Measurements from ENCODE around the gene FNBP1. TPM values are rescaled to one million over a fixed set of nuclear protein-coding genes. Genes with fewer than 3 reads are reported as not detected.

Gene FNBP1
- polyA plus RNA-seq, 3 donors: 37.6 to 60.7 (median 51.4) TPM

GRCh38 chr9:130029223-130029973 lies 13.6 kb downstream of the FNBP1 start:
- H3K27me3 Mint-ChIP-seq (ENCODE audit: low read depth in 3 of 3): no peaks in the 10 kb centered on the region
- Histone ChIP-seq H3K9ac (ENCODE audit: insufficient read depth, low read length, poor library complexity, severe bottlenecking) (no peak overlapping the region), H3K27me3 (ENCODE audit: control insufficient read depth in 2 of 2, insufficient read depth in 2 of 2, low read length in 2 of 2) (no peaks in the 10 kb centered on the region), H4K20me1 (ENCODE audit: insufficient read depth, low read length) (peaks cover 95% of the 10 kb centered on the region), H3K27ac (ENCODE audit: low read depth in 1 of 2, low read length in 2 of 2) (peak overlapping the region; percentile 39 to 92), H3K4me1 (ENCODE audit: control insufficient read depth in 1 of 2, insufficient read depth in 2 of 2, low read length in 2 of 2) (peaks cover 74 to 87% of the 10 kb centered on the region in 2 donors), H3K4me3 (replicated peaks in 1 of 3; ENCODE audit: low read depth in 2 of 3, low read length in 3 of 3) (no peak overlapping the region), H3K4me2 (replicated peaks; ENCODE audit: extremely low read depth, low read length, poor library complexity, severe bottlenecking) (no peak overlapping the region), H3K79me2 (ENCODE audit: insufficient read depth, low read length) (peaks cover 100% of the 10 kb centered on the region), H3K9me3 (replicated peaks in 1 of 2; ENCODE audit: control insufficient read depth in 1 of 2, insufficient read depth in 1 of 2, low read length in 2 of 2) (peaks cover 0 to 2% of the 10 kb centered on the region in 2 donors), H2AFZ (ENCODE audit: insufficient read depth, low read depth, low read length, poor library complexity, severe bottlenecking) (no peak overlapping the region), H3K36me3 (replicated peaks in 1 of 2; ENCODE audit: control insufficient read depth in 1 of 2, insufficient read depth in 2 of 2, low read length in 2 of 2) (no peaks in the 10 kb centered on the region)
- DNase-seq: no peak
- H3K4me1 Mint-ChIP-seq: peaks cover 92% of the 10 kb centered on the region
- intact Hi-C loops (cut with micrococcal nuclease): no loop called here
- H3K4me3 Mint-ChIP-seq: no peak overlapping the region
- TF ChIP-seq CTCF (IDR thresholded peaks at IDR 0.05): no peak
- H3K36me3 Mint-ChIP-seq: peaks cover 15 to 17% of the 10 kb centered on the region in 2 donors
- peak overlapping the region; percentile 28 to 90 (median 63) for H3K27ac Mint-ChIP-seq
- peaks cover 0 to 8% (median 4%) of the 10 kb centered on the region in 7 donors for H3K9me3 Mint-ChIP-seq
- 94% methylated on average over 5 of the region's 10 CpGs for WGBS (ENCODE audit: insufficient coverage)

GRCh38 chr9:130028493-130029222 lies 14.3 kb downstream of the FNBP1 start:
- H3K9me3 ChIP-seq (replicated peaks in 1 of 2; ENCODE audit: control insufficient read depth in 1 of 2, insufficient read depth in 1 of 2, low read length in 2 of 2): peaks cover 0 to 2% of the 10 kb centered on the region in 2 donors
- H3K27me3 ChIP-seq (ENCODE audit: control insufficient read depth in 2 of 2, insufficient read depth in 2 of 2, low read length in 2 of 2): no peaks in the 10 kb centered on the region
- peak overlapping the region in 6 of 7 donors; percentile 41 to 97 (median 75) for H3K27ac Mint-ChIP-seq
- H2AFZ ChIP-seq (ENCODE audit: insufficient read depth, low read depth, low read length, poor library complexity, severe bottlenecking): no peak overlapping the region
- no peaks in the 10 kb centered on the region for H3K36me3 ChIP-seq (replicated peaks in 1 of 2; ENCODE audit: control insufficient read depth in 1 of 2, insufficient read depth in 2 of 2, low read length in 2 of 2)
- no peak overlapping the region for H3K4me3 ChIP-seq (replicated peaks in 1 of 3; ENCODE audit: low read depth in 2 of 3, low read length in 3 of 3)
- peaks cover 92% of the 10 kb centered on the region for H3K4me1 Mint-ChIP-seq
- intact Hi-C loops (cut with micrococcal nuclease): no loop called here
- no peak overlapping the region for H3K4me3 Mint-ChIP-seq
- H3K4me1 ChIP-seq (ENCODE audit: control insufficient read depth in 1 of 2, insufficient read depth in 2 of 2, low read length in 2 of 2): peaks cover 75 to 87% of the 10 kb centered on the region in 2 donors
- peaks cover 0 to 1% (median 0%) of the 10 kb centered on the region in 3 donors for H3K27me3 Mint-ChIP-seq (ENCODE audit: low read depth in 3 of 3)
- DNase-seq: no peak
- H3K36me3 Mint-ChIP-seq: peaks cover 15 to 17% of the 10 kb centered on the region in 2 donors
- no peak overlapping the region for H3K4me2 ChIP-seq (replicated peaks; ENCODE audit: extremely low read depth, low read length, poor library complexity, severe bottlenecking)
- no peak for TF ChIP-seq CTCF (IDR thresholded peaks at IDR 0.05)
- H3K27ac ChIP-seq (ENCODE audit: low read depth in 1 of 2, low read length in 2 of 2): peak overlapping the region; percentile 39 to 92
- peaks cover 0 to 6% (median 4%) of the 10 kb centered on the region in 7 donors for H3K9me3 Mint-ChIP-seq
- H3K79me2 ChIP-seq (ENCODE audit: insufficient read depth, low read length): peaks cover 100% of the 10 kb centered on the region
- no peak overlapping the region for H3K9ac ChIP-seq (ENCODE audit: insufficient read depth, low read length, poor library complexity, severe bottlenecking)
- H4K20me1 ChIP-seq (ENCODE audit: insufficient read depth, low read length): peaks cover 95% of the 10 kb centered on the region
- 100% methylated on average over 1 of the region's 6 CpGs for WGBS (ENCODE audit: insufficient coverage)
